Posterior cingulate gyrus (tissue), 11 donors: ENCODE results near the gene MSH6.
"Not testable (repeated sequence)": the region's sequence is repeated elsewhere in the genome, so short reads cannot be mapped to it uniquely, and the experiment has no call there.

Experiments
- DNase-seq, 10 donors: peaks; one replicate each; pipeline versions ENCODE4 v3.0.0 to v3.0.0-alpha.2; 2020 to 2021; ENCODE audit warnings: mixed read lengths in 3 of 10
- intact Hi-C: fragments of 100-400 bp; cut with DNase I; formaldehyde crosslinking; loops from one replicate; pipeline ENCODE4 v1.15.1; 2023

MSH6 gene

GRCh38 chr2:47833516-47833968 lies 50.6 kb downstream of the MSH6 start:
- intact Hi-C loops, result no loop called here
- no peak for DNase-seq

- intact Hi-C loops, result no loop called here
- no peak for DNase-seq
Measured at GRCh38 chr2:47838249-47838648, 55.3 kb downstream of the MSH6 start.

- no peak for DNase-seq
- intact Hi-C loops, result no loop called here
Measured at GRCh38 chr2:47838686-47839085, 55.7 kb downstream of the MSH6 start.

GRCh38 chr2:47842846-47843245 lies 59.9 kb downstream of the MSH6 start:
- intact Hi-C loops, result no loop called here
- no peak for DNase-seq

GRCh38 chr2:47843407-47843806 lies 60.5 kb downstream of the MSH6 start:
- no peak for DNase-seq
- intact Hi-C loops, result no loop called here

- intact Hi-C loops, result no loop called here
- DNase-seq, result no peak
Measured at GRCh38 chr2:47844162-47844561, 61.2 kb downstream of the MSH6 start.

- DNase-seq, result no peak
- intact Hi-C loops, result no loop called here
Measured at GRCh38 chr2:47849368-47849767, 66.4 kb downstream of the MSH6 start.

- DNase-seq, result no peak
- intact Hi-C loops, result no loop called here
Measured at GRCh38 chr2:47850198-47850597, 67.3 kb downstream of the MSH6 start.

- intact Hi-C loops, DNase-seq: not testable (repeated sequence)
Measured at GRCh38 chr2:47853067-47853777, 70.3 kb downstream of the MSH6 start.
